HepG2 (cell line): ENCODE data around the gene RABGGTA. TPM values are rescaled to one million over a fixed set of nuclear protein-coding genes. Genes with fewer than 3 reads are reported as not detected.

ENCODE experiments used
- BCL3 ChIP-seq: sonication (generic); formaldehyde crosslinking; IDR thresholded peaks from 2 replicates; pipeline ENCODE4 v1.5.1; 2020; ENCODE audit warnings: mild to moderate bottlenecking, missing genetic modification reagents, moderate library complexity
- BCL6 ChIP-seq: IDR thresholded peaks from 2 replicates; pipeline ENCODE4 v1.6.1; 2016; ENCODE audit warnings: missing genetic modification reagents, missing compliant biosample characterization
- PBX2 ChIP-seq: IDR thresholded peaks from 2 replicates; pipeline ENCODE4 v1.6.1; 2016; ENCODE audit warnings: control low read depth
- REXO4 ChIP-seq: sonication (generic); formaldehyde crosslinking; IDR thresholded peaks from 2 replicates; pipeline ENCODE4 v1.8.0; 2022; ENCODE audit warnings: missing genetic modification reagents, mild to moderate bottlenecking, borderline replicate concordance
- RFX3 ChIP-seq: IDR thresholded peaks from 2 replicates; pipeline ENCODE4 v1.6.1; 2016; ENCODE audit warnings: missing biosample characterization, missing genetic modification reagents
- SNAI1 ChIP-seq: sonication (generic); formaldehyde crosslinking; IDR thresholded peaks from 2 replicates; pipeline ENCODE4 v1.5.0; 2020; ENCODE audit warnings: mild to moderate bottlenecking, missing genetic modification reagents, borderline replicate concordance
- TFAP4 ChIP-seq: sonication (generic); IDR thresholded peaks from 2 replicates; pipeline ENCODE4 v1.6.1; 2016; ENCODE audit warnings: low read depth, borderline replicate concordance
- ZFP82 ChIP-seq: sonication (generic); formaldehyde crosslinking; IDR thresholded peaks from 2 replicates; pipeline ENCODE4 v1.5.1; 2020; ENCODE audit warnings: mild to moderate bottlenecking, missing genetic modification reagents, borderline replicate concordance
- ZMYM2 ChIP-seq: sonication (generic); formaldehyde crosslinking; IDR thresholded peaks from 2 replicates; pipeline ENCODE4 v1.8.0; 2022; ENCODE audit warnings: mild to moderate bottlenecking, missing genetic modification reagents
- ZSCAN31 ChIP-seq: sonication (generic); formaldehyde crosslinking; IDR thresholded peaks from 2 replicates; pipeline ENCODE4 v1.5.0; 2020; ENCODE audit warnings: low read depth, mild to moderate bottlenecking, missing genetic modification reagents
- polyA plus RNA-seq, 8 experiments: library from polyadenylated mRNA; depleted of rRNA in 3 of 8; stranded (reverse) in 7 of 8; unstranded in 1 of 8; fragments of >200 nt; fragmentation: Illumina TruSeq in 4 of 8; extraction: Trizol in 4 of 8; gene quantifications; 2 replicates each; pipeline versions ENCODE4 v1.2.1 to v1.2.3, GENCODE V29; 2011 to 2016; ENCODE audit warnings: low read depth in 4 of 8, missing spikeins in 1 of 8, mixed read lengths in 1 of 8; ENCODE audit not compliant: insufficient read depth in 1 of 8
- total RNA-seq, 5 experiments: library from RNA; depleted of rRNA; stranded (reverse); fragments of >200 nt; fragmentation: Illumina TruSeq; extraction: Trizol; gene quantifications; 2 replicates each; pipeline ENCODE4 v1.2.3, GENCODE V29; 2016; ENCODE audit warnings: low read depth in 1 of 5
- TF ChIP-seq, protein P1 (sequence below): sonication (generic); formaldehyde crosslinking; IDR thresholded peaks from 2 replicates; pipeline ENCODE4 v1.8.0; 2022; ENCODE audit warnings: mild to moderate bottlenecking, missing genetic modification reagents, borderline replicate concordance
- TF ChIP-seq, protein P2 (sequence below): IDR thresholded peaks from 2 replicates; pipeline ENCODE4 v1.6.1; 2018; ENCODE audit warnings: missing genetic modification reagents
- TF ChIP-seq, protein P3 (sequence below): sonication (generic); formaldehyde crosslinking; IDR thresholded peaks from 2 replicates; pipeline ENCODE4 v1.8.0; 2022; ENCODE audit warnings: missing genetic modification reagents, mild to moderate bottlenecking, borderline replicate concordance
- TF ChIP-seq, protein P4 (sequence below): sonication (generic); formaldehyde crosslinking; conservative IDR thresholded peaks from 2 replicates; pipeline ENCODE4 v1.4.0; 2020; ENCODE audit warnings: missing genetic modification reagents

The RABGGTA gene
- total and polyA plus RNA-seq, 2 of the 13 experiments (the other 11 are each of a cell fraction or from before 2014, with no cell fraction given): 57.9 to 90.8 TPM

GRCh38 chr14:24299255-24300191 is 28.1 kb upstream of the RABGGTA start, which contains the start of the genes DHRS1 and NOP9 (continued):
- TF ChIP-seq, protein P1, sequence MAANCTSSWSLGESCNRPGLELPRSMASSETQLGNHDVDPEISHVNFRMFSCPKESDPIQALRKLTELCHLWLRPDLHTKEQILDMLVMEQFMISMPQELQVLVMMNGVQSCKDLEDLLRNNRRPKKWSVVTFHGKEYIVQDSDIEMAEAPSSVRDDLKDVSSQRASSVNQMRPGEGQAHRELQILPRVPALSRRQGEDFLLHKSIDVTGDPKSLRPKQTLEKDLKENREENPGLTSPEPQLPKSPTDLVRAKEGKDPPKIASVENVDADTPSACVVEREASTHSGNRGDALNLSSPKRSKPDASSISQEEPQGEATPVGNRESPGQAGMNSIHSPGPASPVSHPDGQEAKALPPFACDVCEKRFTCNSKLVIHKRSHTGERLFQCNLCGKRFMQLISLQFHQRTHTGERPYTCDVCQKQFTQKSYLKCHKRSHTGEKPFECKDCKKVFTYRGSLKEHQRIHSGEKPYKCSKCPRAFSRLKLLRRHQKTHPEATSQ (CRISPR knock-in tag): no peak; the same call in 1 of the 2 replicates
- TF ChIP-seq PBX2 (CRISPR knock-in tag) (peak; percentile 14; the same call in 1 of the 2 replicates), SNAI1 (CRISPR knock-in tag) (peak; percentile 84; the same call in 1 of the 2 replicates), BCL3 (CRISPR knock-in tag) (peak; percentile 99), ZMYM2 (CRISPR knock-in tag) (no peak), ZFP82 (CRISPR knock-in tag) (peak; percentile 91; the same call in 1 of the 2 replicates), ZSCAN31 (CRISPR knock-in tag) (peak; percentile 98; the same call in 1 of the 2 replicates), BCL6 (CRISPR knock-in tag) (peak; percentile 61), REXO4 (no peak), TFAP4 (peak; percentile 94), RFX3 (no peak)
- TF ChIP-seq, protein P2, sequence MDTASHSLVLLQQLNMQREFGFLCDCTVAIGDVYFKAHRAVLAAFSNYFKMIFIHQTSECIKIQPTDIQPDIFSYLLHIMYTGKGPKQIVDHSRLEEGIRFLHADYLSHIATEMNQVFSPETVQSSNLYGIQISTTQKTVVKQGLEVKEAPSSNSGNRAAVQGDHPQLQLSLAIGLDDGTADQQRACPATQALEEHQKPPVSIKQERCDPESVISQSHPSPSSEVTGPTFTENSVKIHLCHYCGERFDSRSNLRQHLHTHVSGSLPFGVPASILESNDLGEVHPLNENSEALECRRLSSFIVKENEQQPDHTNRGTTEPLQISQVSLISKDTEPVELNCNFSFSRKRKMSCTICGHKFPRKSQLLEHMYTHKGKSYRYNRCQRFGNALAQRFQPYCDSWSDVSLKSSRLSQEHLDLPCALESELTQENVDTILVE (CRISPR knock-in tag): 0 out of 2 replicates have a peak, but pooled peaks have one; percentile 80
- TF ChIP-seq, protein P3, sequence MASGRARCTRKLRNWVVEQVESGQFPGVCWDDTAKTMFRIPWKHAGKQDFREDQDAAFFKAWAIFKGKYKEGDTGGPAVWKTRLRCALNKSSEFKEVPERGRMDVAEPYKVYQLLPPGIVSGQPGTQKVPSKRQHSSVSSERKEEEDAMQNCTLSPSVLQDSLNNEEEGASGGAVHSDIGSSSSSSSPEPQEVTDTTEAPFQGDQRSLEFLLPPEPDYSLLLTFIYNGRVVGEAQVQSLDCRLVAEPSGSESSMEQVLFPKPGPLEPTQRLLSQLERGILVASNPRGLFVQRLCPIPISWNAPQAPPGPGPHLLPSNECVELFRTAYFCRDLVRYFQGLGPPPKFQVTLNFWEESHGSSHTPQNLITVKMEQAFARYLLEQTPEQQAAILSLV (CRISPR knock-in tag): peak; percentile 99
- TF ChIP-seq, protein P4, sequence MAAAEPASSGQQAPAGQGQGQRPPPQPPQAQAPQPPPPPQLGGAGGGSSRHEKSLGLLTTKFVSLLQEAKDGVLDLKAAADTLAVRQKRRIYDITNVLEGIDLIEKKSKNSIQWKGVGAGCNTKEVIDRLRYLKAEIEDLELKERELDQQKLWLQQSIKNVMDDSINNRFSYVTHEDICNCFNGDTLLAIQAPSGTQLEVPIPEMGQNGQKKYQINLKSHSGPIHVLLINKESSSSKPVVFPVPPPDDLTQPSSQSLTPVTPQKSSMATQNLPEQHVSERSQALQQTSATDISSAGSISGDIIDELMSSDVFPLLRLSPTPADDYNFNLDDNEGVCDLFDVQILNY (CRISPR knock-in tag): peak; percentile 76
